Neural cell (in vitro differentiated cells): ENCODE measurements around the gene GRID1.

ENCODE experiments used
- CTCF ChIP-seq: fragments of 450-650 bp; IDR thresholded peaks from 2 replicates; pipeline ENCODE4 v1.5.1; 2014; ENCODE audit warnings: antibody characterized with exemption, mild to moderate bottlenecking, moderate library complexity; ENCODE audit not compliant: poor library complexity, severe bottlenecking
- EZH2 ChIP-seq: fragments of 200-600, 300-800 bp; shearing (Covaris generic), sonication (generic); IDR thresholded peaks from 2 replicates; pipeline ENCODE4 v1.6.1; 2014; ENCODE audit warnings: antibody characterized with exemption, low read length, borderline replicate concordance, mild to moderate bottlenecking; ENCODE audit not compliant: insufficient read depth, poor library complexity, severe bottlenecking
- REST ChIP-seq: IDR thresholded peaks from 2 replicates; pipeline ENCODE4 v1.6.1; 2012; ENCODE audit warnings: borderline replicate concordance
- TAF1 ChIP-seq: IDR thresholded peaks from 2 replicates; pipeline ENCODE4 v1.6.1; 2012; ENCODE audit warnings: low read depth

DNA sequence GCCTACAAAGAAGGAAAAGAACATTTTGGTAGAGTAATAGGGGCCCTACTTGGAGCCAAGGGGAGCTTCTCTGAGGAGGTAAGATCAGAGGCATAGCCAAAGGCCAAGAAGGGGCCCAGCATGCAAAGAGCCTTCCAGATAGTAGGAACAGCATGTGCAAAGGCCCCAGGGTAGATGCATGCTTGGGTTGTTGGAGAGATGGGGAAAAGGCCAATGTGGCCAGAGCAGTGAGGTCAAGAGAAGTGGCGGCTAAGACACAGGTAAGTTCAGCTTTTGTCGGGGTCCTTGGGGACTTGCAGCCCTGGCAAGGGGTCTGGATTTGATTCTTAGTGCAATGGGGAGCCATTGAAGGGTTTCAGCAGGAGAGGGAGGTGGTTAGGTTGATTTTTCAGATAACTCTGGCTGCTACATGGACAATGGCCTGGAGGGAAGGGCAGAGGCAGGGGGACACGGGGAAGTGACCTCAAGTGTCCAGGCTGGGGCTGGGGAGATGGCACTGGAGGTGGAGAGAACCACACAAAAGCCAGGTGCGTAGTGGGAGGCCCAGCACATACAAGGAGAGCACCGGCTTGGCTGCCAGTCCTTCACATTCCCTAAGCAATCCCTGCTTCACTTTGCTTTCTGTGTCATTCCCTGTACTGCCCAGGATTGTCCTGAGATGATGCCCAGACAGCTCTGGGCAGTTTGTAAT is 16.5 kb downstream of the GRID1 start:
- TF ChIP-seq EZH2 (no peak), CTCF (no peak), TAF1 (no peak), REST (no peak)
